Measurements from ENCODE around the gene PRAF2.

Gene PRAF2

GRCh38 chrX:49073601-49074575 is at the start of gene PRAF2:
TSS of gene PRAF2 (minus strand) at chrX:49074002. CDS start at chrX:49073987, 15 bp downstream.
- peak; percentile 79 for DNase-seq

GRCh38 chrX:49122499-49122898 is 48.7 kb upstream of the PRAF2 start:
- DNase-seq = no peak

- no peak for DNase-seq
Observed at GRCh38 chrX:49120091-49120490, 46.3 kb upstream of the PRAF2 start.

- DNase-seq = no peak
Observed at GRCh38 chrX:49117581-49117980, 43.8 kb upstream of the PRAF2 start.

- no peak for DNase-seq
Observed at GRCh38 chrX:49116716-49117115, 42.9 kb upstream of the PRAF2 start.

GRCh38 chrX:49116076-49116475 is 42.3 kb upstream of the PRAF2 start:
- DNase-seq = no peak

- DNase-seq = no peak
Observed at GRCh38 chrX:49111791-49112190, 38.0 kb upstream of the PRAF2 start.

GRCh38 chrX:49110417-49110816 is 36.6 kb upstream of the PRAF2 start:
- DNase-seq = no peak

- DNase-seq = no peak
Observed at GRCh38 chrX:49108641-49109040, 34.8 kb upstream of the PRAF2 start.

- no peak for DNase-seq
Observed at GRCh38 chrX:49106930-49107329, 33.1 kb upstream of the PRAF2 start.

GRCh38 chrX:49106296-49106695 is 32.5 kb upstream of the PRAF2 start:
- DNase-seq = no peak

- no peak for DNase-seq
Observed at GRCh38 chrX:49103637-49104036, 29.8 kb upstream of the PRAF2 start.

GRCh38 chrX:49102190-49102589 is 28.4 kb upstream of the PRAF2 start:
- DNase-seq = no peak

GRCh38 chrX:49101629-49101984 is 27.8 kb upstream of the PRAF2 start:
- DNase-seq = no peak

GRCh38 chrX:49100704-49101628 is 27.2 kb upstream of the PRAF2 start:
- peak; percentile 86 for DNase-seq

- no peak for DNase-seq
Observed at GRCh38 chrX:49096419-49096818, 22.6 kb upstream of the PRAF2 start.

GRCh38 chrX:49089553-49089952 is 15.8 kb upstream of the PRAF2 start:
- DNase-seq = no peak

- DNase-seq = no peak
Observed at GRCh38 chrX:49082271-49082871, 8.6 kb upstream of the PRAF2 start.

GRCh38 chrX:49079489-49080428 is 6.0 kb upstream of the PRAF2 start, which contains the start of gene WDR45:
TSS of gene WDR45 (minus strand) at chrX:49079887. CDS start at chrX:49078095, 1,792 bp downstream.
- DNase-seq = peak; percentile 15

- no peak for DNase-seq
Observed at GRCh38 chrX:49077941-49078340, 4.1 kb upstream of the PRAF2 start.

GRCh38 chrX:49075347-49075746 is 1.5 kb upstream of the PRAF2 start:
- no peak for DNase-seq

GRCh38 chrX:49072712-49073095 is 1.1 kb downstream of the PRAF2 start:
- DNase-seq = no peak
